Embryonic facial prominence (tissue), 1 donor: ENCODE data around the gene TSR3.

Experiments used
- DNase-seq: peaks from one replicate; pipeline ENCODE4 v3.0.0-alpha.2; 2016; ENCODE audit errors: extremely low spot score

TSR3 gene

GRCh38 chr16:1351215-1351581 is 480 bp downstream of the TSR3 start:
- DNase-seq = no peak

- DNase-seq = no peak
Observed at GRCh38 chr16:1350691-1351090, 987 bp downstream of the TSR3 start.

- no peak for DNase-seq
Observed at GRCh38 chr16:1349951-1350350, 1.7 kb downstream of the TSR3 start.

- no peak for DNase-seq
Observed at GRCh38 chr16:1349351-1349750, 2.3 kb downstream of the TSR3 start.

- DNase-seq = no peak
Observed at GRCh38 chr16:1348926-1349325, 2.8 kb downstream of the TSR3 start.

GRCh38 chr16:1348441-1348840 is 3.2 kb downstream of the TSR3 start:
- DNase-seq = no peak

GRCh38 chr16:1347962-1348361 is 3.7 kb downstream of the TSR3 start:
- no peak for DNase-seq

- DNase-seq = no peak
Observed at GRCh38 chr16:1347286-1347855, 4.3 kb downstream of the TSR3 start.

- no peak for DNase-seq
Observed at GRCh38 chr16:1346422-1347285, 5.0 kb downstream of the TSR3 start.

- no peak for DNase-seq
Observed at GRCh38 chr16:1345651-1346421, 5.8 kb downstream of the TSR3 start.

- DNase-seq = no peak
Observed at GRCh38 chr16:1345087-1345486, 6.6 kb downstream of the TSR3 start.

GRCh38 chr16:1344499-1344898 is 7.2 kb downstream of the TSR3 start:
- DNase-seq = no peak

- no peak for DNase-seq
Observed at GRCh38 chr16:1343428-1344242, 8.0 kb downstream of the TSR3 start.

- DNase-seq = peak; percentile 66
Observed at GRCh38 chr16:1342526-1343427, 8.9 kb downstream of the TSR3 start.

GRCh38 chr16:1341495-1342420 is 9.9 kb downstream of the TSR3 start:
- no peak for DNase-seq

GRCh38 chr16:1340730-1341494 is 10.8 kb downstream of the TSR3 start:
- no peak for DNase-seq

GRCh38 chr16:1338855-1339675 is 12.6 kb downstream of the TSR3 start:
- DNase-seq = no peak

GRCh38 chr16:1338119-1338730 is 13.5 kb downstream of the TSR3 start:
- DNase-seq = no peak
